IPS-20b (cell line): Measurements from ENCODE around the gene RAE1.
"Not testable (repeated sequence)": the region's sequence is repeated elsewhere in the genome, so short reads cannot be mapped to it uniquely, and the experiment has no call there.

ENCODE experiments used
- H3K27ac ChIP-seq: one replicate; pipeline ENCODE4 v1.5.1; 2013; ENCODE audit warnings: low read length
- H3K27me3 ChIP-seq: 2 replicates; pipeline ENCODE4 v1.6.1; 2013; ENCODE audit warnings: mild to moderate bottlenecking, low read length, inconsistent platforms; ENCODE audit not compliant: insufficient read depth
- H3K36me3 ChIP-seq: 2 replicates; pipeline ENCODE4 v1.6.1; 2013; ENCODE audit warnings: low read depth, mild to moderate bottlenecking, inconsistent platforms, low read length, moderate library complexity; ENCODE audit not compliant: insufficient read depth
- H3K4me1 ChIP-seq: 2 replicates; pipeline ENCODE4 v1.6.1; 2013; ENCODE audit warnings: mild to moderate bottlenecking, control low read depth, inconsistent platforms, low read length, moderate library complexity; ENCODE audit not compliant: insufficient read depth
- H3K4me3 ChIP-seq: 2 replicates; pipeline ENCODE4 v1.5.1; 2013; ENCODE audit warnings: mild to moderate bottlenecking, low read length, inconsistent platforms
- H3K9ac ChIP-seq: 2 replicates; pipeline ENCODE4 v1.6.1; 2013; ENCODE audit warnings: low read depth, mild to moderate bottlenecking, inconsistent platforms, low read length, moderate library complexity
- H3K9me3 ChIP-seq: 2 replicates; pipeline ENCODE4 v1.6.1; 2013; ENCODE audit warnings: mild to moderate bottlenecking, low read depth, low read length, inconsistent platforms; ENCODE audit not compliant: insufficient read depth

RAE1 gene

DNA sequence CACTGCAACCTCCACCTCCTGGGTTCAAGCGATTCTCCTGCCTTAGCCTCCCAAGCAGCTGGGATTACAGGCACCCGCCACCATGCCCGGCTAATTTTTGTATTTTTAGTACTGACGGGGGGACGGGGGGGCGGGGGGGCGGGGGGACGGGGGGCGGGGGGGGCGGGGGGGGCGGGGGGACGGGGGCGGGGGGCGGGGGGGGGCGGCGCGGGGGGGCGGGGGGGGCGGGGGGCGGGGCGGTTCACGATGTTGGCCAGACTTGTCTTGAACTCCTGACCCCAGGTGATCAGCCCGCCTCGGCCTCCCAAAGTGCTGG lies 371 bp upstream of the RAE1 start:
- not testable (repeated sequence) for H3K4me1 ChIP-seq, H3K9me3 ChIP-seq, H3K36me3 ChIP-seq, H3K27ac ChIP-seq, H3K27me3 ChIP-seq
- Histone ChIP-seq H3K4me3 (peak overlapping the region; percentile 99), H3K9ac (peak overlapping the region; percentile 94; the same call in 1 of the 2 replicates)

DNA sequence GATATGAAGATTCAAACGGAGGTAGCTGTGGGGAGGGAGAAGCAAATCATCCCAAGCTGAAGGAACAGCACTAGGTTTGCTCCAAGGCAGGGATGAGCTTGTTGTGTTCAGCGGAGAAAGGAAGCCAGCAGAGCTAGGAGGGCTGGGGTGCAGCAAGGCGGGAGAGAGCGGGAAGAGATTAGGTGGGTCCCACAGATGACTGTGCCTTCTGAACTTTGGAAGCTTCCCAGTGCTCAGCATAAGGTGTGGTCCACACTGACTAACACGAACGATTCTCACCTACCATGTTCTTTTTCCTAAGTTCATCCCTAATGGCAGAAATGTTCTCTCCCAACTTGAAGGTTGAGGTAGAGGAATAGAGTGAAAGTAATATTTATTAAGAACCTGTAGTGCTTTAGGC lies 1.2 kb downstream of the RAE1 start:
- H3K9me3 ChIP-seq = no peaks in the 10 kb centered on the region

DNA sequence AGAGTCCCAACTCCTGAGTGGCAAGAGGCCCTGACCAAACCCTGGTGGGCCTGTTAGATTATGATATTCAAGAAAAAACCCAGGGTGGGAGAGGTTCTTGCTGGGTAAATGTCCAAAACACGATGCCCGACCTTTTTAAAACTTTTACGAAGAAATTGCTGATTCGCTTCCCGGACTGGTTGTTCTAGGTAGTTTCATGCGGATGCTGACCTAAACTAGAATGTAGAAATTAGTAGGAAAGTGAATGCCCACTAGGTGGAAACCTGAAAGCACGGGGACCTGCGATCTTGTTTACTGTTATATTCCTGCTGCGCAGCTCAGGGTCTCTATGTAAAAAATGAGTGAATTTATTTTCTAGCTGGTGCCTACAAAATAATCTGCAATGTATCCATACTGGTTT lies 2.3 kb downstream of the RAE1 start:
- no peaks in the 10 kb centered on the region for H3K27me3 ChIP-seq
- peaks cover 5% of the 10 kb centered on the region; the same call in 1 of the 2 replicates for H3K4me1 ChIP-seq
- H3K9me3 ChIP-seq = no peaks in the 10 kb centered on the region
- no peak overlapping the region for H3K4me3 ChIP-seq
- H3K9ac ChIP-seq = no peak overlapping the region
- no peak overlapping the region for H3K27ac ChIP-seq
- no peaks in the 10 kb centered on the region; the same call in 1 of the 2 replicates for H3K36me3 ChIP-seq

More for the DNA sequence above, 1.2 kb downstream of the RAE1 start:
- H3K4me1 ChIP-seq = peaks cover 5% of the 10 kb centered on the region; the same call in 1 of the 2 replicates
- peak overlapping the region; percentile 94; the same call in 1 of the 2 replicates for H3K9ac ChIP-seq
- H3K27me3 ChIP-seq = no peaks in the 10 kb centered on the region
- H3K36me3 ChIP-seq = no peaks in the 10 kb centered on the region; the same call in 1 of the 2 replicates
- no peak overlapping the region for H3K27ac ChIP-seq
- H3K4me3 ChIP-seq = peak overlapping the region; percentile 99

DNA sequence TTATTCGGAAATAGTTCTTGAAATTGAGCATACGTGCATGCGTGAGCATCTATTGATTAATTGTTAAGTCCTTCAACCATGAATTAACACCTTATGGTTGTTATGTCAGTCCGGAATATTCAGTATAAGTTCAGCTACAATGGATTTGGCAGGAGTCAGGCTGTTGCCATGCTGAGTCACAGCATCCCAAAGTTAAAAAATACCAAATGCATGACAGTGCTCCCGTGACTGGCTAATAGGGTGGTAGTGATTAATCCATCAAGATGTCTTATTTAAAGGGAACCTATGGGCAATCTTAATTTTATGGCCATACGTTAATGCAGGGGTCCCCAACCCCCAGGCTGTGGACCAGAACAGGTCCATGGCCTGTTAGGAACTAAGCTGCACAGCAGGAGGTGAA lies 10.5 kb downstream of the RAE1 start:
- H3K9ac ChIP-seq = no peak overlapping the region
- peaks cover 12% of the 10 kb centered on the region for H3K36me3 ChIP-seq
- no peak overlapping the region for H3K27ac ChIP-seq
- H3K4me1 ChIP-seq = no peaks in the 10 kb centered on the region
- H3K9me3 ChIP-seq = peaks cover 9% of the 10 kb centered on the region; the same call in 1 of the 2 replicates
- H3K27me3 ChIP-seq = no peaks in the 10 kb centered on the region
- H3K4me3 ChIP-seq = no peak overlapping the region

DNA sequence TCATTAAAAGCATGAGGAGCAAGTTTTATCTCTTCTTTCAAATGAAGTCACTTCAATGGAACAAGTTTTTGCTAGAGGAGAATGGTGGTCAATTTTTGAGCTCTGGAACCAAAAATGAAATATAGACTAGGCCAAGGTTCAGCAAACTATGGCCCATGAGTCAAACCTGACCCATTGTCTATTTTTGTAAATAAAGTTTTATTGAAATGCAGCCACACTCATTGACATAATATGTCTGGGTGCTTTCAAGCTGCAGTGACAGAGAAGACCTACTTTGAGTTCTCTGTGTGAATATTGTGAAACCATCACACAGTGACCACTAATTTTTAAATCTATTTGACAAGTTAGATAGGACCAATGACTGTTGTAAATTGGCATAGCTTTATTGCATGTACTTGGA lies 13.4 kb downstream of the RAE1 start:
- no peak overlapping the region for H3K9ac ChIP-seq
- H3K36me3 ChIP-seq = peaks cover 41% of the 10 kb centered on the region
- H3K9me3 ChIP-seq = peaks cover 9% of the 10 kb centered on the region; the same call in 1 of the 2 replicates
- H3K4me1 ChIP-seq = no peaks in the 10 kb centered on the region
- H3K27ac ChIP-seq = no peak overlapping the region
- no peaks in the 10 kb centered on the region for H3K27me3 ChIP-seq
- no peak overlapping the region for H3K4me3 ChIP-seq

DNA sequence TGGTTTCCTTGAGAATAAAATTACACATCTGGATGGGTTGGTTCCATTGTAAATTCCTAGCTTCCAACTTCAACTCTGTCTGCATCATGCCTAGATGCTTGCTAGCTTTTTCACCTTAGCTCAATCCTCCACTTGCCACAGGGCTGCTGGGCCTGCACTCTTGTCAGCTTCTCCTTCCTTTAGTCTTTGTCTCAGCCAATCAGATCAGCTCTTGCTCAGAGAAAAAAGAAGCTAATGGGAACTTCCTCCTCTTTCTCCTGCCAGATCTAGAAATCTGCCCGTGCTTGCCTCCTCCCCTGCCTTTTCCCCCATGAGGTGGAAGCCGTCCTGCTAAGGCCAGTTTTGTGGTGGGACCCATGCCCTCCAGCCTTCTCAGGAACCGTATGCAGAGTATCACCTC lies 18.5 kb downstream of the RAE1 start:
- Histone ChIP-seq H3K27ac (no peak overlapping the region), H3K36me3 (peaks cover 93% of the 10 kb centered on the region), H3K27me3 (no peaks in the 10 kb centered on the region), H3K4me1 (no peaks in the 10 kb centered on the region), H3K4me3 (no peak overlapping the region), H3K9ac (no peak overlapping the region), H3K9me3 (no peaks in the 10 kb centered on the region)

DNA sequence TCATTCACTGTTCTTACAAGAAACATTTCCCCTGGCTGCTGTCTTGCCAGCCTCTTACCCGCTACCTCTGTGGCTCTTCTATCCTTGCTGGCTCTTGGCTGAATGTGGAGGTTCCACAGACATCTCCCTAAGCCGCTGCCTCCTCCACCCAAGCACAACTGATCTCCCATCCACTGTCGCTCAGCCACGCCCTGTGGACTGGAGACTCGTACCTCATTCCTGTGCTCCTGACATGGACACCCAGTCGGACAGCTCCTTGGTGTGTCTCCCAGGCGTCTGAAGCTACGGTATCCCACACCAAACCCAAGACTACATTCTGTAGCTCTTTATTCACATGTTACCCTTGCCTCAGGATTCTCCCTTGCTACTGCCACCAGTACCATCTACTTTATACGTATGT lies 19.3 kb downstream of the RAE1 start:
- no peak overlapping the region for H3K27ac ChIP-seq
- no peaks in the 10 kb centered on the region for H3K9me3 ChIP-seq
- H3K4me3 ChIP-seq = no peak overlapping the region
- H3K9ac ChIP-seq = no peak overlapping the region
- H3K4me1 ChIP-seq = no peaks in the 10 kb centered on the region
- peaks cover 100% of the 10 kb centered on the region for H3K36me3 ChIP-seq
- H3K27me3 ChIP-seq = no peaks in the 10 kb centered on the region

DNA sequence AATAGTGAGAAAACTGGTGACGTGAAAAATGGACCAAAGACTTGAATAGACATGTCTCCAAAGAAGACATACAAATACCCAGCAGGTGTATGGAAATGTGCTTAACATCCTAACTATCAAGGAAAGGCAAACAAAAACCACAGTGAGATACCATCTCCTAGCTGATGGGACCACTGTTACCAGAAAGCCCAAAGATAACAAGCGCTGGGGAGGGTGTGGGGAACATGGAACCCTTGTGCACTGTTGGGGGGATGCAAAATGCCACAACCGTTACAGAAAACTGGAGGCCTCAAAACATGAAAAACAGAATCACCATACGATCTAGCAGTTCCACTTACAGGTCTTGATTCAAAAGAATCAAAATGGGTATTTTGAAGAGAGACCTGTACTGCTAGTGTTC lies 20.3 kb downstream of the RAE1 start:
- H3K9ac ChIP-seq = no peak overlapping the region
- no peak overlapping the region for H3K4me3 ChIP-seq
- H3K9me3 ChIP-seq = no peaks in the 10 kb centered on the region
- H3K27ac ChIP-seq = no peak overlapping the region
- no peaks in the 10 kb centered on the region for H3K4me1 ChIP-seq
- H3K36me3 ChIP-seq = peaks cover 100% of the 10 kb centered on the region
- no peaks in the 10 kb centered on the region for H3K27me3 ChIP-seq

DNA sequence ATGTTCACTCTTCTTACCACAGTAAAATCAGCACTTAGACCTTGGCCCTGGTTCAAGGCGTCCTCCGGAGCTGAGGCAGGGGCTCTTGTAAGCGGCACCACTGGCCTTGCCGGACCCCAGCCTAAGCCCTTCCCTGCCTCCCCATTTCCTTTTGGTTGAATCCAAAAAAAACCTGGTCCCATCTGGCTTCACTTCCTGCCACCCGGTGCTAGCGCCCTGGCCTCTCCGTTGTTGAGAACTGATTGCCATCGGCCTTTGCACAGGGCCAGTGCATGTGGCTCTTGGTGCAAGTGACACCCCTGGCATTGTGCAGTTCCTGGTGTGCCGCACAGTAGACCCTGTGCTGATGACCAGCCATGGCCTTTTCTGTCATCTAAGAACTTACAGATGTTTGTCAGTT lies 21.1 kb downstream of the RAE1 start:
- Histone ChIP-seq H3K9me3 (no peaks in the 10 kb centered on the region), H3K27me3 (no peaks in the 10 kb centered on the region), H3K4me3 (no peak overlapping the region), H3K9ac (no peak overlapping the region), H3K36me3 (peaks cover 100% of the 10 kb centered on the region), H3K27ac (no peak overlapping the region), H3K4me1 (no peaks in the 10 kb centered on the region)

DNA sequence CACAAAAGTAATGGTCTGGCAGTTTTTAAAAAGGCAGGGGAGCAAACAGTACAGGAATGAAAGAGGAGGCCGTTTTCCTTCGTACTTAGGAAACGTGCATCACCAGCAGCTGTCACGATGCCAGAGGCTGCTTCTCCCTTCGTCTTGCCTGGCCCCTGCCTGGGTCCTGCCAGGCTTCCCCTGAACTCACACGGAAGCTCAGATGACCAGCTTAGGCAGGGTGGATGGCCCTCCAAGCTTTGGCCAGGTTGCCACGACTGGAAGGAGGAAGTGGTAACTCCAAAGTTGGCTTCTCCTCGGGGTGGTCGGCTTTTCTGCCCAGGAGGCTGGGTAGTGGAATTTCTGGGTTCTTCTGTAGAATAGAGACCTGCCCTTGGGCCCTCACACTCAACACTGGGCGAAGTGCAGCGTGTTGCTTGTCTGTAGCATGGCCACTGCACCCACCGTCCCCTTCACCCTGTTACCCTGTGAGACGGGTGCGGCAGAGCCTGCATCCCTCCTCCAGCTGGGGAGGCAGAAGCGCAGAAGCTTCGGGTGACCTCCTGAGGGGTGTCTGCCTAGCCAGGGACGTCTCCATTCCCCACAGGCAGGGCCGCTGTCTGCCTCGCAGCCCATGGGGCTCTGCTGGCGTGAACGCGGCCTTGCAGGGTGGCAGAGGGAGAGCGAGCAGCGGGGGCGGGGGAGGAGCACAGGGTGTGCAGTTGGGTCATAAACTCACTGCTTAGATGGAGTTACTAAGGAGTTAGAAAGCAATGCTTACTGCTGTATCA lies 21.7 kb downstream of the RAE1 start:
- no peaks in the 10 kb centered on the region for H3K9me3 ChIP-seq
- H3K36me3 ChIP-seq = peaks cover 100% of the 10 kb centered on the region
- no peak overlapping the region for H3K4me3 ChIP-seq
- H3K27me3 ChIP-seq = no peaks in the 10 kb centered on the region
- H3K27ac ChIP-seq = no peak overlapping the region
- no peak overlapping the region for H3K9ac ChIP-seq
- H3K4me1 ChIP-seq = no peaks in the 10 kb centered on the region

DNA sequence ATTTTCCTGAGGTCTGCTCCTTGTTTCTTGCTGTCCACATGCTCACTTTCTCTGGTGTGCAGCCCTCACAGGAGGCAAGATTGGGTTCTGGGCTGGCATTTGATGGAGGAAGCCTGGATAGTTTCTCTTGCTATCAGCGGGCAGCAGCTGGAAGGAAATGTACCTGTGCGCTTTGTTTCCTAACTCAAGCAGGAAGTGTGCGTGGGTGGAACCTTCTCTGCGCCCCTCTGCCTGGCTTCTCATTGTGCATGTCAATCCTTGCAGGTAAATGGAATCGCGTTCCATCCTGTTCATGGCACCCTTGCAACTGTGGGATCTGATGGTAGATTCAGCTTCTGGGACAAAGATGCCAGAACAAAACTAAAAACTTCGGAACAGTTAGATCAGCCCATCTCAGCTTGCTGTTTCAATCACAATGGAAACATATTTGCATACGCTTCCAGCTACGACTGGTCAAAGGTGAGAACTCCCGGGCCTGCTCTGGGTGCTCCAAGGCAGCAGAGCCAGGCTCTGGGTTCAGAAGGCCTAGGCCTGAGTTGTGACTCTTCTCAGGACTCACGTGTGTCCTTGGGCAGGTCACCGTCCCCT lies 23.4 kb downstream of the RAE1 start:
- no peak overlapping the region for H3K27ac ChIP-seq
- H3K36me3 ChIP-seq = peaks cover 100% of the 10 kb centered on the region
- H3K9ac ChIP-seq = no peak overlapping the region

DNA sequence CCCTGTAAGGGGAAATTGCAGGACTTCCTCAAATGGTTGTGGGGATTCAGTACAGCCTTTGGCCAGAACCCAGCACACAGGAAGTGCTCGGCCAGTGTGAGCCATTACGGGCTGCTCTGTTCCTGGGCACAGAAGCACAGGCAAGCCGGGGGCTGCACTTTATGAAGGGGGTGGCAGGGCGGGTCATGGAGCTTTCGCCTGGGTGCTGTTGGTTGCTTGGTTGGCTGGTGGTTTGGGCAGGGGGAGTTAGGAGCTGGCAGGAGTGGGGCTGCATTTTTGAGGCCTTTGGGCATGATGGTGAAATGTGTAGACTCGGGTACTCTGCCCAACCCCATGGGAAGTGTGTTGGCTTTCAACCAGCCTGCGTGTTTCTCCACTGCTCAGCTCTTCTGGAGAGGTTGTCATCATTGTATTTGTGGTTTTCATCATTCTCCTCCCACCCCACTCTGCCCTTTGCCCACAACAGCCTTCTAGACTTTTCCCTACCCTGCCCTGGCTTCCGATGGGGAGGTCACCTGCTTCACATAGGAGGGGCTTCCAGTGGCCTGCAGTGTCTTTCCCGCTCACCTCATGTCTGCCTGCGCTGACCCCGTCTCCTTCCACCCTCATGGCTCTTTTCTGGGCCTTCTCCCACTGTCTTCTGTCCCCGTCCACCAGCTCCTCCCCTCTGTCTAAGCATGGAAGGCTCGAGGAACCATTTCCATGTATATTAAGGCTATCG lies 24.0 kb downstream of the RAE1 start:
- peaks cover 100% of the 10 kb centered on the region for H3K36me3 ChIP-seq
- H3K9ac ChIP-seq = no peak overlapping the region
- no peaks in the 10 kb centered on the region for H3K9me3 ChIP-seq
- H3K27me3 ChIP-seq = no peaks in the 10 kb centered on the region
- no peak overlapping the region for H3K27ac ChIP-seq
- H3K4me1 ChIP-seq = no peaks in the 10 kb centered on the region
- no peak overlapping the region for H3K4me3 ChIP-seq

More for the DNA sequence above, 23.4 kb downstream of the RAE1 start:
- H3K9me3 ChIP-seq = no peaks in the 10 kb centered on the region
- H3K27me3 ChIP-seq = no peaks in the 10 kb centered on the region
- no peaks in the 10 kb centered on the region for H3K4me1 ChIP-seq
- no peak overlapping the region for H3K4me3 ChIP-seq
